Stimulated activated naive CD4-positive, alpha-beta T cell (primary cell): ENCODE data around the gene TMTC1.

Source experiments
- DNase-seq, 6 experiments: peaks; one replicate each; lab custom pipeline; 2025; lab: John Stamatoyannopoulos, UW

TMTC1 gene

GRCh38 chr12:29709496-29710040, 74.2 kb downstream of the TMTC1 start:
- DNase-seq = no peak

DNA sequence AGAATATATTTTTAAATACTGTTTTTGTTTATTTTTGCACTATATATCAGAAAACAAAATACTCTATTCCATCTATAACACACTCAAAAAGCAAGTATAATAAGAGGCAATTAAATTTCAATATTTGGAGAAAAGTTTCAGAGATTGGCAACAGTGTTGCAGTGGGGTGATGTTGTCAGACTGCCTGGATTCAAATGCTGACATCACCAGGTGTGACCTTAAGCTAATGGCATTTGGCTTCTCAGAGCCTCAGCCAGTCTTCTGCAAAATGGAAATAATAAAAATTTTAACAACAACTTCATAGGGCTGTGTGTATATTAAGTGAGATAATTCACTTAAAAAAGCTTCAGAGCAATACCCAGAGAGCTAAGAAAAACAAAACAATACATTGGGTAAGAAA, 74.7 kb downstream of the TMTC1 start:
- DNase-seq = no peak

DNA sequence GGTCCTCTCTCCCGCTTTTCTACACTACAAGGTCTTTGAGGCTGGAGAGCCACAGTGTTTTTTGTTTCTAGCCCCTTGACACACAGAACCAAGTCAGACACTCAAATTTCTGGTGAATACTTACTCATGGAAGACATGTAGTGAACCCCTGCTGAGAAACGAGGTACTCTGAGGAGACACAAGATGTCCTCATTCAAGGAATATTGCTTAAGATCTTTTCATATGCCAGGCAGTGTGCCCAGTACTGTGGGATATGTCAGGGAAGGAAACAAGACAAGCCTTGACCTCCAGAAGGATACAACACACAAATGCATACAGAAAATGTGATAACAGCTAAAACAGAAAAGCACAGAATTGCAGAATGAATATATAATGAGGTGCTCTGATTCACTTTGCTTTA, 75.9 kb downstream of the TMTC1 start:
- no peak for DNase-seq

DNA sequence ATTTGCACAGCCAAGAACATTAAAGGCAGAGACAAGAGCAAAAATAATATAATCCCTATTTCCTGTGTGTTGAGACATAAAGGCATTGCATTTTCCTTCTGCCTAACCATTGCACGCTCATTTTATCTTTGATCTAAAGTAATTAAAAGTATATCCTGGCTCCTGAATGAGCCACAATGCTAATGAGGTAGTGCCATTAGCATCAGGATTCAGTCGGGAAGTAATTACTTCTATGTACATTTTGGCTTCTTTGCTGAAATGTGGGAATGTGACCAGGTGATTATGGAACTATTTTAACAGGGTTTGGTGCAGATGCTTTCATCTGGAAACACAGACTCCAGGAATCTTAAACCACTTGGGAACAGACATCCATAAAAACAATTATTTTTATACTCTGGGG, 77.4 kb downstream of the TMTC1 start:
- no peak for DNase-seq

DNA sequence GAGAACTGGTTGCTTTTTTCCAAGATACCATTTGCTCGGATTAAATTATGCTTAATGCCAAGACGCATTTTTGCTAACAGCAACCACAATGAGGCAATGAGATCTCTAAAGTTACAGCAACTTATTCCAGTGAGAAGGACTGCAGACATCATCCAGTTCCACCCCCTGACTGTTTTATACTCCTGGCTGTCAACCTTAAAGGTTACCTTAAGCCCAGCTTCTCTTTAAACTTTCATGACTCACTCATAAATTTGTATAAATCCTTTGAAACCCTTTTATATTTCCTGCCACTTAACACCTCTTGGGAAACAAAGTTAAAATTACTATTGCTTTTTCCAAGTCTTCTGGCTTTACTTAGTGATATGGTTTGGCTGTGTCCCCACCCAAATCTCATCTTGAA, 80.2 kb downstream of the TMTC1 start:
- no peak for DNase-seq

- no peak for DNase-seq
Observed at GRCh38 chr12:29702972-29703371, 80.8 kb downstream of the TMTC1 start.

- no peak for DNase-seq
Observed at GRCh38 chr12:29702222-29702621, 81.5 kb downstream of the TMTC1 start.

GRCh38 chr12:29700761-29701481, 82.8 kb downstream of the TMTC1 start:
- DNase-seq = no peak

DNA sequence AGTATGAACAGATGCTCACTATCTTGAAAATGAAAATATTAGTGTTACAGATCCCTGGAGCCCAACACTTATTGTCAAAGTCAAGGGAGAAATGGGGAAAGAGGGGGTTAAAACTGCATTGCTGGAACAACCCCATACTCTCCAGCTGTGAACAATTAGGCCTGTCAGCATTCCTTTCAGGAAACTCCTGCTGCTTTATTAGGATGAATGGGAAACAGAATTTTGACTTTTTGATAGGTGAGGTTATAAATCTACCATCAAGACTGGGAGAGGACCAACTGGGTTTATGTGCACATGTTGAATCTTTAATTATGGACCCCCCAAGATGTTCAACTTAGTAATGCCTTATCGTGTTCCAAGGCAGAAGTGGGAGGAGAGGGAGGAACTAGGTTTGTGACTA, 85.0 kb downstream of the TMTC1 start:
- DNase-seq = no peak

- no peak for DNase-seq
Observed at GRCh38 chr12:29695800-29696199, 87.9 kb downstream of the TMTC1 start.

DNA sequence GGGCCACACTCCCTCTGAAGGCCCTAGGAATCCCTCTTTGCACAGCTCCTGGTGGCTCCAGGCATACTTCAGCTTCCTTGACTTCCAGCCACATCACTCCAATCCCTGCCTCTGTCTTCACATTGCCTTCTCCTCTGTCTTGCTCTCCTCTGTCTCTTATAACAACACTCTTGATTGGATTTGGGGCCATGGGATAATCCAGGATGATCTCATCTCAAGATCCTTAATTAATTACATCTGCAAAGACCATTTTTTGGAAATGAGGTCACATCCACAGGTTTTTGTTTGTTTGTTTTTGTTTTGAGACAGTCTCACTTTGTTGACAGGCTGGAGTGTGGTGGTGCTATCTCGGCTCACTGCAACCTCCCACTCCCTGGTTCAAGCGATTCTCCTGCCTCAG, 88.7 kb downstream of the TMTC1 start:
- DNase-seq = no peak

- DNase-seq = no peak
Observed at GRCh38 chr12:29694002-29694401, 89.7 kb downstream of the TMTC1 start.

- no peak for DNase-seq
Observed at GRCh38 chr12:29692237-29692636, 91.5 kb downstream of the TMTC1 start.

- no peak for DNase-seq
Observed at GRCh38 chr12:29691161-29691854, 92.4 kb downstream of the TMTC1 start.

- DNase-seq = no peak
Observed at GRCh38 chr12:29690728-29691127, 93.0 kb downstream of the TMTC1 start.

GRCh38 chr12:29688914-29689313, 94.8 kb downstream of the TMTC1 start:
- no peak for DNase-seq

- DNase-seq = no peak
Observed at GRCh38 chr12:29682088-29682487, 101.7 kb downstream of the TMTC1 start.

- no peak for DNase-seq
Observed at GRCh38 chr12:29681370-29681769, 102.4 kb downstream of the TMTC1 start.

- no peak for DNase-seq
Observed at GRCh38 chr12:29676676-29677075, 107.1 kb downstream of the TMTC1 start.

GRCh38 chr12:29674463-29674862, 109.3 kb downstream of the TMTC1 start:
- DNase-seq = no peak

- DNase-seq = no peak
Observed at GRCh38 chr12:29673346-29673745, 110.4 kb downstream of the TMTC1 start.

DNA sequence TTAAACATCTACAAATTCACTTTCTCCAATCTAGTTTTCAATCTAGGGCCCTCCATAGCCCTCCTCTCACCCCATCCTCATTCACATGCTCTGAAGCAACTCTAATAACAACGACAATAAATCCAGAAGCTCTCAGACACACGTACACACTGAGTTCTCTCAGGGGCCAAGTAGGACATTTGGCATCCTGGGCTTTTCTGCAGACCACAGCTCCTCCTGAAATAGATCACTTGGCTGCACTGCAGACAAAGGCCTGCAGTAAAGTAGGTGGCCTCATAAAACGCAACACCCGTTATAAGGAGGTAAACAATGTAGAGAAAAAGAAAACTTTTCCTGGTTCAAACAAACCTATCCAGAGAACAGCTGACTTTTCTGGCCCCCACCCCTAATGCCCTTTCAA, 111.2 kb downstream of the TMTC1 start:
- DNase-seq = no peak

GRCh38 chr12:29671742-29672141, 112.0 kb downstream of the TMTC1 start:
- no peak for DNase-seq

- DNase-seq = no peak
Observed at GRCh38 chr12:29667011-29667410, 116.7 kb downstream of the TMTC1 start.
